Dermis microvascular lymphatic vessel endothelial cell (primary cell): ENCODE data around the gene BZW2. TPM values are rescaled to one million over a fixed set of nuclear protein-coding genes. Genes with fewer than 3 reads are reported as not detected.
"Not testable (repeated sequence)": the region's sequence is repeated elsewhere in the genome, so short reads cannot be mapped to it uniquely, and the experiment has no call there.

Experiments used
- DNase-seq, 2 donors: peaks; one replicate each; pipeline versions ENCODE4 v3.0.0 to v3.0.0-alpha.2; 2010; ENCODE audit warnings: low read depth in 2 of 2
- total RNA-seq: library from RNA; depleted of rRNA; stranded (reverse); fragments of >200 nt; gene quantifications from 2 replicates; pipeline ENCODE4 v1.2.1, GENCODE V29; 2014

BZW2 gene
- total RNA-seq, 1 donor from 2014 or later: 78.4 TPM

DNA sequence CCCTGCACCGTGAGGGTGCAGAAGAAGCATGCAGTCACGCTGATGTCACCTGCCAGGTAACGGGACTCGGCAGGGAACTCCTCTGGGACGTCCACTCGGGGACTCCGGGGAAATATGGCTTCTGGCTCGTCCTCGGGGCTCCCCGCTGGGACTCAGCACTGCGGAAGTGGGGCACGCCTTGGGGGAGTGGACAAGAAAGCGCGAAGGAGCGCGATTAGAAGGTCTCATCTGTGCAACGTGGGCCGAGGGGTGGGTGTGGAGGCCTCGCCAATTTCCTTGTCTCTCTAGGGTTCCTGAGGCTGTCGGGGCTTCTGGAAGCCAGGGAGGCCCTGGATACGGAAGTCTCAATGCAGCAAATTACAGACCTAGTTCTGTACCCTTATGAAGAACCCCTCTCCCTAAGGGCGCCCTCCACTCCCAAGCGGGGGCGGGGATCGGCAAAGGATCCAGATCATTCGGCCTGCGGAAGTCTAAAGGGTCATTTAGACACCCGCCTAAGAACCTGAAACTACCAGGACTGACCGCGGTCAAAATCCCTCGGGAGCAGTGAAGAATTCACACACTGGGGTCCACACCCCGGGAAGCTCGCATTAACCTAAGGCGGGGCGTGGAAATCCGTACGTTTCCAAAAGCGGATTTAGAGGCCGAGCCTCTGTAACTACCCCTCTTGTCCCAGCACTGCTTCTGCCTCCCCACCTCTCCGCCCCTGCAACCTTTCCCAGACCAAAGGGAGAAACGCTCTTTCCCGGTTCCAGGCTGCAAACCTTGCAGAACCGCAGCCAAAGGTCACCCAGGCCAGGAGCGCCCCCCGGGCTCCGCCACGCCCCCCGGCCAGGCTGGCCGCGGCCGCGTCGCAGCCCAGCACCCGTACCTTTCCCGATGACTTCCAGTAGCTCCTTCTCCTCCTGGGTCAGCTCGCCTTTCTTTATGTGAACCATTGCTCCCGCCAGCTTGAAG lies 1.1 kb upstream of the BZW2 start:
- peak in 1 of 2 donors; percentile 28 for DNase-seq

DNA sequence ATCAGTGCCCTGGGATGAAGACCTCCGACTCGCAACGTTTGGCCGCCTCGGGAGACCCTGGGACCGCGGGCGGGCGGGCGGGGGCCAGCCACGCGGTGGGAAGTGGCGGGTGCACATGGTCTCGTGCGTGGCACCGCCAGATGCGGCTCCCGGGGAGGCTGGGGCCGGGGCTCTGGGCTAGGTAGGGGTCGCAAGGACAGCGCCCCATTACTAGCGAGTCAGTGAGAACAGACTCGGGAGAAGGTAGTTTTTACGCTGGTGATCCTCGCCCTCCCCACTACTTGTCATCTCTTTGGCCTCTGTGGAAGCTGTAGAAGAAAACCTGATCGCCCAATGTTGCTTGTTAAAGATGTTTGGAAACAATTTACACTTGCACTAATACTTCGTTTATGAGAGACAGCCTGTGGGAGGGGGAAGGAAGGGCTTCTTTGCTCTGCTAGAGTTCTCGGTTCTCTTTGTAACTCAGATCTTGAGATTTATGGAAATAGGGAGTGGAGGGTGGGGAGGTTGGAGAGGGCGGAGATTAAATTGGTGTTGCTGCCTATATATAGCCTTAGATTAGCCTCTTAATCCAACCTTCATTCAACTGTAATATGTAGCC lies 591 bp downstream of the BZW2 start:
- DNase-seq: peak in 1 of 2 donors; percentile 28

DNA sequence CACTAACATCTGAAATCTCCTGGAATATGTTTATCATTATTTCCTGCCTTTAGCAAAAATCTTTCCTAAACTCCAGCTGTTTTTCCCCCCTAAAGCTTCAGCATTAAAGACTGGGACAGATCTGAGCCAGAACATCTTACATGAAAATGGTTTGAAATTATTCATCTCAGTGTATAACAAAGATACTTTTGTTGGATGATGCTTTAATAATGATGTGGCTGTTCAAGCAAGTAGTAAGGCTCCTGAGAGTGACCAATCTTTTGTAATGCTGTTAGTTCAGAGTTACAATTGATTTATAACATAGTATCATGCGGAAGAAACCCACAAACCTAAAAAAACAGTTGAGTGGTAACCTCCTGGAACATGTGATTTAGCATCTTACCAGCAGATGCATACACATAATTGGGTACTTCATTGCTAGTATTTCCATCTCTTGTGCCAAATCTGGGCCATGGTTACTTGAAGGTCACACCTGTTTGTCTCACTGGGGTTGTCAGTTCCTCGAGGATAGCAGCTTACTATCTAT lies 1.5 kb downstream of the BZW2 start:
- DNase-seq: no peak

GRCh38 chr7:16648551-16648950 lies 2.6 kb downstream of the BZW2 start:
- peak in 1 of 2 donors; percentile 70 for DNase-seq

DNA sequence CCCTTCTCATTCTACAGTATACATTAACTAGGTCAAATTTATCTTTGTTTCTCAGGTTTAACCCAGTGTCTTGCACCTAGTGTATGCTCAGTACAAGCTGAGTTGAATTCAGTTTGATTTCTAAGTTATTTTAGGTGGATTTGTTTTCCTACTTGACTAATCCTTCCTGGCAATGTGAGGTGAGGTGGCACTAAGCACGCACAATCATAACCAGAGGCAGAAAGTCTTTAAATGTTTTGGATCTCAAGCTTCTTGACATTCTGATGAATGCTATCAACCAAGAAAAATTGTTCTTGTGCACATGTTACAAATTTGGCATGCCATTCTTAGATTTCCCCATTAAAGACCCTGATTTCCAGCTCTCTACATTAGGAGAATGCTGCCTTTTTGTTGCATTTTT lies 3.2 kb downstream of the BZW2 start:
- peak in 1 of 2 donors; percentile 78 for DNase-seq

- DNase-seq: no peak
These were observed 4.3 kb downstream of the BZW2 start for GRCh38 chr7:16650266-16650665.

DNA sequence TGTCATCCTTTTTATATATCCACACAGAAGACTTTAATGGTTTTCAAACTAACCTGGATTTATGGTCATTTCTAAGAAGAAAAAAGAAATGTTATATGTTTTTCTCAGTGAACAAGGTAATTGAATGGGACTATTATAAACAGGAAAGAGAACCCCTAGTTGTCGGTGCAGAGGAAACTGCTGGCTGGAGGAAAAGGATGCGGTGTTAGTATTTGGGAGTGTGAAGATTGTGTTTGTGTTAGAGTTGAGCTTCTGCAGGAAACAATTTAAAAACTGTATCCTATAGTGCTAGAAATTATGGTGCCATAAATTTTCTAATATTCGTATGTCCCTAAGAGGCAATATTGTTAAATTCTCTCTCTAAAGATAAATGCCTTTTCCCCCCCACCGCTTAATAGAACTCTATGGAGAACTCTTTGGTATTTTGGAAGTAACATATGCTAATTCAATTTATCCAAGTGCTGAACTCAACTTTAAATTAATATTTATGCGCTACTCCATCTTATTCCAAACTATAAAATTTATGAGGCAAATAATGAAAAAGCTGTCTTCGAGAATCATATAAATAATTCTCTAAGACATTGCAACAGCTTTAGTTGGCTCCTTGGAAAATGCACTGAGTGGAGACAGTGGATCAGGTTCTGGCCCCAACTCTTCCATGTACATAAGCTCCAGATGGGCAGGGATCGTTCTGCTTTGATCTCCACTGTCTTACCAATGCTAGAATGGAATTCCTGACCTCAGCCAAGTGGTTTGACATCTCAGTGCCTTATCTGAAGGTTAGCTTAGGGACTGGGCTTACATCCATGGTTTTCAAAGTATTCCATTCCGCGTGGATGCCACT lies 5.6 kb downstream of the BZW2 start:
- DNase-seq: peak in 1 of 2 donors; percentile 80

GRCh38 chr7:16652240-16652583 lies 6.2 kb downstream of the BZW2 start:
- DNase-seq: no peak

- no peak for DNase-seq
These were observed 6.9 kb downstream of the BZW2 start for GRCh38 chr7:16652888-16653287.

DNA sequence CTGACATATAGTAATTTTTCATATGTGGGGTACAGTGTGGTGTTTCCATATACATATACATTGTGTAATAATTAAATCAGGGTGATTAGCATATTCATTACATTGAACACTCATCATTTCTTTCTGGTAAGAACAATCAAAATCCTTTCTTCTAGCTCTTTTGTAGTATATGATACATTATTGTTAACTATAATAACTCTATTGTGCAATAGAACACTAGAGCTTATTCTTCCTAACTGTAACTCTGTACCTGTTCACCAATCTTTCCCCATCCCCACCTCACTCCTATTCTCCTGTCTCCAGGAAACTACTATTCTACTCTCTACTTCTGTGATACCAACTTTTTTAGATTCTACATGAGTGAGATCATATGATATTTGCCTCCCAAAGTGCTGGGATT lies 9.4 kb downstream of the BZW2 start:
- DNase-seq: no peak

GRCh38 chr7:16656141-16656540 lies 10.2 kb downstream of the BZW2 start:
- DNase-seq: peak in 1 of 2 donors; percentile 12

DNA sequence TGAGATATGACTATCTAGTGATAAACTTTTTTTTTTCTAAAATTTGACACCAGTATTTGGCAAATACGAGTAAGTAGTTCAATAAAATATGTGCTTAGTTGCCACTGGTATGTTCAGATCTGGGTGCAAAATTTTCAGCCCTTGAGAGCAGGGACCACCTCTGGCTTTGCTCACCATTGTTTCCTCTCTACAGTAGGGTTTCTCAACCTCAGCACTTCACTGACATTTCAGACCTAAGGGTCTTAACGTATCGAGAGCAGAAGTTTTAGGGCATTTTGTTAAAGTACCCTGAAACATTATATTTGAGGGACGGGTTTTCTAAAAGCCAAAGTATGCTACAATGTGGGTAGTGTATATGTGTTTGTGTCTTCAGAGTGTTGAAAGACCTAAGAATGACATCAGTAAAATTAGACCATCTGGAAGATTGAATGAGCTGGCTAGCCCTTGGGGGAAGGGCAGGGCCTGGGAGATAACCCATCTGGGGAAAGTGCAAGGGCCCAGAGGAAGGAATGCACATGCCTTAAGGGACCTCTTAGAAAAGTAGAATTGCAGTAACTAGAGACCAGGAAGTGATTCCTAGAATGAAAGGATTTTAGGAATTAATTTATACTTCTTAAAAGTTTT lies 11.8 kb downstream of the BZW2 start:
- no peak for DNase-seq

- not testable (repeated sequence) for DNase-seq
These were observed 14.0 kb downstream of the BZW2 start for GRCh38 chr7:16659854-16660497.

DNA sequence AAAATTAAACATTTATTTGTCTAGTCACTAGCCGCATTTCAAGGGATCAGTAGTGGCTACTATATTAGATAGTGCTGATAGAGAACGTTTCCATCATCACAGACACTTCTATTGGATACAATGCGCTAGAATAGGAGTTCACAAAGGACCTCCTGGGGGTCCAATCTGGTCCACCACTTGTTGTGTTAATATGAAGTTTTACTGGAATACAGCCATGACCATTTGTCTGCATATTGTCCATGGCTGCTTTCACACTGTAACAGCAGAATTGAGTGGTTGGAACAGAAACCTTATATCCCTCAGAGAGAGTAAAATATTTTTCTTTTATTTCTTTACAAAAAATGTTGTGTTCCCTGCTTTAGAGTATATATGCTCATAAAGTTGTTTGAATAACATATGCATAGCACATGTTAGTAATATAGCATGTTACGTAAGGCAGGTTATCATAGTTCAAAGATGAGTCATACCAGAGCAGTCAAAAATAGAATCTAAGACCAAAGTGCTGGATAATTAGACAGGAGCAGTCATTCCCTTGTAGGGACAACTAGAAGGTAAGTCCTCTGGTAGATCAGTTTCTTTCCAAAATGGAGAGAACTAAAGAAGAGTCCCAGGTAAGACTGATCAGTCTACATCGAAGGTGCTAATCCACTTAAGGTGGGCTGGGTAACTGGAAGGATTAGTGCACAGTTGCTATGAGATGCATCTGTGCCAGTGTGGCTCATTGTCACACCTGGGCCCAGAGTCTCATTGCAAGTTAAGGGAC lies 14.9 kb downstream of the BZW2 start:
- peak; percentile 41 to 66 for DNase-seq

- DNase-seq: no peak
These were observed 15.9 kb downstream of the BZW2 start for GRCh38 chr7:16661924-16662323.

- no peak for DNase-seq
These were observed 21.4 kb downstream of the BZW2 start for GRCh38 chr7:16667355-16667754.

- DNase-seq: no peak
These were observed 22.3 kb downstream of the BZW2 start for GRCh38 chr7:16668049-16668858.

- DNase-seq: no peak
These were observed 23.0 kb downstream of the BZW2 start for GRCh38 chr7:16668978-16669377.

DNA sequence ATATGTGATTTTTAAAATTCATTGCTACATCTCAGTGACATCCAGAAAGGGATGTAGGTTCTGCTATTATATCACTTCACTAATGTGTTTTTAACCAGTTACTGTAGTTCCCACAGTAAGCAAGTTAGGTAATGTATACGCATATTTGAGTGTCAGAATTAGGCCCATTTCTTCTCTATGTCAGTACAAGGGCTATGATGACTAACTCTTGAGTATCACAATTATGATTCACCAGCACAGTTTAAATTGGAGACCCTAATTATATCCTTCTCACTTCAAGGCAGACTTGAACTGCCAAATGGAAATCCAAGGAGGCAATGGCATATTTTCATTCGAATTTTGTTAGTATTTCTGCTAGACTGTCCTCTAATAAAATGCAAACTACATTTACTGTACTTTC lies 23.6 kb downstream of the BZW2 start:
- no peak for DNase-seq
